ENCODE measurements around the gene ING1.
"Not testable (repeated sequence)": the region's sequence is repeated elsewhere in the genome, so short reads cannot be mapped to it uniquely, and the experiment has no call there.

ING1 gene

DNA sequence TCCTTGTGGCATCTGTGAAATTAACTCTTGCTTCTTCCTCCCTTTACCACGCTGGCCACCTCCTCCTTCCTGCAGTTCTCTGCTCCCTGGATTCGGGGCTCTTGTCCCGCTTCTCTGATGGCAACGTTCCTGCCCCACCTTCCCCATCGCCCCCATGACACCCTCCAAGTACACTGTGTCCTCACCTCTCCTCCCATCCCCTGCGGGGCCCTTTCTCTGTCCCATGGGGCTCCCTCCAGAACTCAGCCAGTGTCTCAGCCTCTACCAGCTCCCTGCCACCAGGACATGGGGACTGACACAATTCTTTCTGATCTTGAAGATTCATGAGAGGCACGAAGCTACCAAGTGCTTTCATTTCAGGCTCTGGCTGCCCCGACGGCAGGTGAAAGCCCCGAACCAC is 16.7 kb upstream of the ING1 start:
- no peak for DNase-seq (ENCODE audit: low read depth)
- TF ChIP-seq CTCF (IDR thresholded peaks at IDR 0.05; ENCODE audit: low read depth, low read length, missing control alignments), result no peak
- no peak overlapping the region for H3K4me3 ChIP-seq (ENCODE audit: low read depth, low read length)

DNA sequence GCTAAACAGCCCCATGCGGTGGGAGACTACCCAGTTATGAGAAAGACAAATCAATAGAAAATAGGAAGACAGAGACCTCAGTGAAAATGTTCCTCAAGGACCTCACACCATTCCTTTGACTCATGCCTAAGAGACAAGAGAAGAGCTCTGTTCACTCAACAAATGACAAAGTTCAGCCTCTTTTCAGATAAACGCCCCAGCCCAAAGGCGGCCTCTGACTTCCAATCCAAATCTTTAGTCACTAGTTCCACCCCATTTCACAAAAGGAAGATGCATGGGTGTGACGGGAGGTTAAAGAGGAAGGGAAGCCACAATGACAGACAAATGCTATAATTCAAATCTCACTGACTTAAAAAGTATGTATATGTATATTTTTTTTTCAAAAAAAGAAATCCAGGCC is 15.7 kb upstream of the ING1 start:
- no peak for DNase-seq (ENCODE audit: low read depth)
- H3K4me3 ChIP-seq (ENCODE audit: low read depth, low read length), result no peak overlapping the region
- TF ChIP-seq CTCF (IDR thresholded peaks at IDR 0.05; ENCODE audit: low read depth, low read length, missing control alignments), result no peak

- no peak for DNase-seq (ENCODE audit: low read depth)
- TF ChIP-seq CTCF (IDR thresholded peaks at IDR 0.05; ENCODE audit: low read depth, low read length, missing control alignments), result no peak
- no peak overlapping the region for H3K4me3 ChIP-seq (ENCODE audit: low read depth, low read length)
Measured at GRCh38 chr13:110698689-110699088, 14.8 kb upstream of the ING1 start.

DNA sequence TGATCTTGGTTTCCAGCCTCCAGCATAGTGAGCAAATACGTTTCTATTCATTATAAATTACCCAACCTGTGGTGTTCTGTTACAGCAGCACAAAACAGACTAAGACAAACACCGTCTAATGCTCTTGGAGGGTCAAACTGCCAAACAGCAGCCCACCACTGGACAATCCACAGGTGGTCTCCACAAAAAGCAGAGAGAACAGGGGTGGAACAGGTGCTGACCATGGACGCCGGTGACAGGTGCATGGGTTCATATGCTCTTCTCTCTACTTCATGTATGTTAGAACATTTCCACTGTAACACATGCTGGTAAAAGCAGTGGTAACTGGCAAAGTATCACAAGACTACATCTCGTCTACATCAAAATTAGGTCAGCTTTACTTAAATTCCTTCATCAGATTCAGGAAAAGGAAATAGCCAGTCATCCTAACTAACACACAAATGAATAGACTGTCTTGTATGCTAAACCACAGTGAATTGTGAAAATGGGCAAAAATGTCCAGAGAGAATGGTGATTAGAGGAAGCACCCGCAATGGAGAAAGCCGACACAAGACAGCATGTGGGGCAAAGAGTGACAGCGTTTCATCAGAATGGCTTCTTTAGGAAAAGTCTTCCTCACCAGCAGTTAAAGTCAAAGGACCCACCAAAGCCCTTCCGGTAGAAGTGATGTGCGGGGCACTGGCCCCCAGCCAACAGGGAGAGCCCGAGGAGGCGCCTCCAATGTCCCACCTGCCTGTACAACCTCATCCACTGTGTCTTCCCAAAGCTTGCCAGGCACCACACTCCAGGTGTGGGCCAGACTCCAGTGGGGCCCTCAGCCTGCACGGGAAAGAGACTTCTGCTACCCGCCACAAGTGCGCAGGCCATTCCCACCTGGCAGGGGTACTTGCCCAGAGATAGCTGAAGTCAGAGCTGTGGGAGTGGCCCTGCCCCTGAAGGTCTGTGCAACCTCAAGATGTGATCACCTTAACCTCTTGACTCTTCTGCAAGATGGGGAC is 14.1 kb upstream of the ING1 start:
- no peak overlapping the region for H3K4me3 ChIP-seq (ENCODE audit: low read depth, low read length)
- no peak for TF ChIP-seq CTCF (IDR thresholded peaks at IDR 0.05; ENCODE audit: low read depth, low read length, missing control alignments)
- DNase-seq (ENCODE audit: low read depth), result no peak

- TF ChIP-seq CTCF (IDR thresholded peaks at IDR 0.05; ENCODE audit: low read depth, low read length, missing control alignments), result no peak
- no peak overlapping the region for H3K4me3 ChIP-seq (ENCODE audit: low read depth, low read length)
- DNase-seq (ENCODE audit: low read depth), result no peak
Measured at GRCh38 chr13:110700186-110700585, 13.3 kb upstream of the ING1 start.

DNA sequence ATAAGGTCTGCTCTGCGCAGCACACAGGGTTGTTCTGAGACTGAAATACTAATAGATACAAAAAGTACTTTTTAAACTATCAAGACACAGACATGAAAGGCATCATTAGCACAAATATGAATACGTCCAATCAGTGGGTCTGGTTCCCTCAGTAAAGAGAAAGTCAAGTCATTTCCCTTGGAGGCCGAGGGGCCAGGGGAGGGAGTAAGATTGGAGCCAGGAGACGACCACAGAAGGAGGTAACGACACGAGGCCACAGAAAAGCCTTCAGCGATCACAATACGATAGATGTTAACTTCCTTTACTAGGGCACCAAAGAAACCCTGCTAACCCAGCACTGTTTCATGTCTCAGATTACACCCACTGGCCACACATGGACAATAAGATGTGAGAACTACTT is 12.9 kb upstream of the ING1 start:
- no peak for TF ChIP-seq CTCF (IDR thresholded peaks at IDR 0.05; ENCODE audit: low read depth, low read length, missing control alignments)
- no peak overlapping the region for H3K4me3 ChIP-seq (ENCODE audit: low read depth, low read length)
- DNase-seq (ENCODE audit: low read depth), result no peak

- H3K4me3 ChIP-seq (ENCODE audit: low read depth, low read length); DNase-seq (ENCODE audit: low read depth): not testable (repeated sequence)
Measured at GRCh38 chr13:110701061-110701460, 12.4 kb upstream of the ING1 start.

All from GM12864 (cell line).